Kidney (tissue), 14 donors: ENCODE measurements around the gene TSC22D3. TPM values are rescaled to one million over a fixed set of nuclear protein-coding genes. Genes with fewer than 3 reads are reported as not detected.
A peak's percentile ranks its signal among the peaks of the same experiment; 100 is the strongest.

ENCODE experiments used
- DNase-seq, 5 donors: peaks; one replicate each; pipeline ENCODE4 v3.0.0-alpha.2; 2013 to 2020
- FAIRE-seq: peaks from 2 replicates; lab custom pipeline; 2012; peaks lifted over from hg19 to GRCh38; lab: Jason Lieb, UNC
- H3K27ac ChIP-seq, 2 donors: one replicate each; pipeline ENCODE4 v1.7.0; 2013; ENCODE audit warnings: low read depth in 2 of 2, low read length in 2 of 2, inconsistent platforms in 1 of 2
- H3K27me3 ChIP-seq: one replicate; pipeline ENCODE4 v1.7.1; 2013; ENCODE audit warnings: low read length, inconsistent platforms; ENCODE audit not compliant: control insufficient read depth, insufficient read depth
- H3K36me3 ChIP-seq, 3 donors: one replicate each; pipeline versions ENCODE4 v1.7.0 to v1.7.1; 2013; ENCODE audit warnings: low read length in 3 of 3, control low read depth in 1 of 3, inconsistent platforms in 1 of 3; ENCODE audit not compliant: insufficient read depth in 3 of 3, control insufficient read depth in 2 of 3
- H3K4me1 ChIP-seq, 3 donors: one replicate each; pipeline versions ENCODE4 v1.7.0 to v1.7.1; 2013; ENCODE audit warnings: low read length in 3 of 3, inconsistent platforms in 1 of 3, low read depth in 1 of 3; ENCODE audit not compliant: control insufficient read depth in 2 of 3, insufficient read depth in 2 of 3
- H3K4me3 ChIP-seq, 3 donors: one replicate each; pipeline versions ENCODE4 v1.7.0 to v1.8.1; 2013; ENCODE audit warnings: low read length in 3 of 3, control low read depth in 1 of 3, inconsistent platforms in 1 of 3
- H3K9ac ChIP-seq, 3 donors: one replicate each; pipeline versions ENCODE4 v1.7.0 to v1.7.1; 2013; ENCODE audit warnings: low read length in 3 of 3, control low read depth in 1 of 3, inconsistent platforms in 1 of 3
- H3K9me3 ChIP-seq, 3 donors: one replicate each; pipeline versions ENCODE4 v1.7.0 to v1.7.1; 2013; ENCODE audit warnings: low read length in 3 of 3, control low read depth in 1 of 3, inconsistent platforms in 1 of 3; ENCODE audit not compliant: control insufficient read depth in 2 of 3, insufficient read depth in 1 of 3
- intact Hi-C: fragments of 100-400 bp; cut with DNase I; formaldehyde crosslinking; loops from one replicate; pipeline ENCODE4 v1.11.1; 2022
- polyA plus RNA-seq: library from polyadenylated mRNA; stranded (reverse); fragments of 350-450 nt; fragmentation: Illumina TruSeq; extraction: RNeasy Lipid Tissue Mini Kit (QIAGEN cat#74804); gene quantifications from one replicate; pipeline ENCODE4 v1.2.3, GENCODE V29; 2014; ENCODE audit warnings: low read depth, low replicate concordance; ENCODE audit not compliant: insufficient read depth
- total RNA-seq: library from RNA; stranded (reverse); fragmentation: NEBNext Ultra II Directional; extraction: Animal tissue kit (Norgen Biotek cat#: 25700); gene quantifications from one replicate; pipeline ENCODE4 v1.2.1, GENCODE V29; 2021
- TF ChIP-seq, protein P1 (sequence below): IDR thresholded peaks from 3 replicates; pipeline ENCODE4 v1.5.1; 2012; ENCODE audit warnings: mild to moderate bottlenecking, moderate library complexity, borderline replicate concordance; ENCODE audit not compliant: insufficient read depth; ENCODE audit errors: extremely low read depth
- donor health status: control.
- donor health status: control.
- donor health status: control.
- donor health status: control.
- donor health status: control.
- donor health status: DM: yes; HTN: yes; CAD: no.
- donor health status: Normal renal cell carcinoma (clear cell type).

Gene TSC22D3
- total and polyA plus RNA-seq, 2 donors from 2014 or later: 160 to 320 TPM

DNA sequence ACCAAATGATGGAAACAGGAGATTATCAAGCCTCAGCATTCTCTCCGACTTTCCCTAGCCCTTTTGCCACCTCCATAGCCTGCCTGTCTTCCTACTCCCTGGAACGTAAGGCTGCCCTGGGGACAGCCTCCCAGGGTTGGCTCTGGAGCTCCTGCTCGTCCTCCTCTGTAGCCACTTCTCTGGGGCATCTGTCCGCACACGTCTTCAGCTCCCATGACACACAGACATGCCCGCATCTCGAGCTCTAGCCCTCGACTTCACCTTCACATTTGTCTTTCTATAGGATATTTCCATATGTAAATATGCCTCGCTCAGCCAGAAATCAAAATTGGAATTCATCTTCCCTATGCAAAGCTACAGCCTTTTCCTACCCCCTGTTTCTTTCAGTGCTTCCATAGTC, 67.7 kb downstream of the TSC22D3 start:
- Histone ChIP-seq H3K27me3 (no peaks in the 10 kb centered on the region), H3K4me1 (peaks cover 0 to 8% (median 7%) of the 10 kb centered on the region in 3 donors), H3K36me3 (no peaks in the 10 kb centered on the region), H3K9ac (no peak overlapping the region), H3K9me3 (no peaks in the 10 kb centered on the region), H3K4me3 (no peak overlapping the region), H3K27ac (no peak overlapping the region)
- TF ChIP-seq, protein P1, sequence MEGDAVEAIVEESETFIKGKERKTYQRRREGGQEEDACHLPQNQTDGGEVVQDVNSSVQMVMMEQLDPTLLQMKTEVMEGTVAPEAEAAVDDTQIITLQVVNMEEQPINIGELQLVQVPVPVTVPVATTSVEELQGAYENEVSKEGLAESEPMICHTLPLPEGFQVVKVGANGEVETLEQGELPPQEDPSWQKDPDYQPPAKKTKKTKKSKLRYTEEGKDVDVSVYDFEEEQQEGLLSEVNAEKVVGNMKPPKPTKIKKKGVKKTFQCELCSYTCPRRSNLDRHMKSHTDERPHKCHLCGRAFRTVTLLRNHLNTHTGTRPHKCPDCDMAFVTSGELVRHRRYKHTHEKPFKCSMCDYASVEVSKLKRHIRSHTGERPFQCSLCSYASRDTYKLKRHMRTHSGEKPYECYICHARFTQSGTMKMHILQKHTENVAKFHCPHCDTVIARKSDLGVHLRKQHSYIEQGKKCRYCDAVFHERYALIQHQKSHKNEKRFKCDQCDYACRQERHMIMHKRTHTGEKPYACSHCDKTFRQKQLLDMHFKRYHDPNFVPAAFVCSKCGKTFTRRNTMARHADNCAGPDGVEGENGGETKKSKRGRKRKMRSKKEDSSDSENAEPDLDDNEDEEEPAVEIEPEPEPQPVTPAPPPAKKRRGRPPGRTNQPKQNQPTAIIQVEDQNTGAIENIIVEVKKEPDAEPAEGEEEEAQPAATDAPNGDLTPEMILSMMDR: no peak
- peak in 1 of 5 donors; percentile 5 for DNase-seq
- FAIRE-seq: no peak
- intact Hi-C loops: no loop called here

DNA sequence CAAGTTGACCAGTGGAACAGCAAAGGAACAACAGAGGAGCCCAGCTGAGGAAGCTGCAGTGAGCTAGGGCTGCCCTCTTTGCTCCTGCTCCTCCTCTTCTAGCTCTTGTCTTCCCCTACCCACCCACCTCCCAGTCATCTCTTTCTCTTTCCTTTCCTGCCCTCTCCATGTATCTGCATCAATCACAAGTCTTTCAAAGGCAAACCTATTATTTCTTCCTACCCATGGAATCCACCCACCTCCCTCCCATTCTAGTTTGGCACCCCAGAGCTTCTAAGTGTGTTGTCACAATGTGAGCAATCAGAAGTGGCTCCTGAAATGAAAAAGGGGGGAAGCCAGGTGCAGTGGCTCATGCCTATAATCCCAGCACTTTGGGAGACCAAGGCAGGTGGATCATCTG, 69.3 kb downstream of the TSC22D3 start:
- no peak overlapping the region for H3K4me3 ChIP-seq
- H3K36me3 ChIP-seq: no peaks in the 10 kb centered on the region
- H3K27me3 ChIP-seq: no peaks in the 10 kb centered on the region
- no peaks in the 10 kb centered on the region for H3K9me3 ChIP-seq
- peak in 1 of 5 donors; percentile 5 for DNase-seq
- TF ChIP-seq, protein P1: no peak
- intact Hi-C loops: no loop called here
- FAIRE-seq: no peak
- H3K9ac ChIP-seq: no peak overlapping the region
- peaks cover 0 to 8% (median 8%) of the 10 kb centered on the region in 3 donors for H3K4me1 ChIP-seq
- H3K27ac ChIP-seq: no peak overlapping the region

DNA sequence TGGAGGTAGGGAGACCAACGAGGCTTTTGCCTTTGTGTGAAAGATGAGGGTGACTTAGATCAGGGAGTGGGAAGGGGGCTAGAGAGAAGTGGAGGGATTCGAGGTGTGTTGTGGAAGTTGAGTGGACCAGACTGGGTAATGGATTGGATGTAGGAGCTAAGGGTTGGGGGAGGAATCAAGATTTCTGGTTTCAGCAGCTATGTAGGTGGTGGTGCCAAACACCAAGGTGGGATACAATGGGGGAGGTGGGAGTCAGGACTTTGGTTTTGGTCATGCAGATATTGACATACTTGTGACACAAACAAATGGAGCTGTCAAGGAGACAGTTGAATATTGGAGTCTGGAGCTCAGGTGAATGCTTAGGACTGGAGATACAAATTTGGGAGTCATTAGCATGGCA, 71.0 kb downstream of the TSC22D3 start:
- Histone ChIP-seq H3K4me1 (peaks cover 0 to 11% (median 8%) of the 10 kb centered on the region in 3 donors), H3K27ac (peak overlapping the region; percentile 20 to 74), H3K4me3 (peak overlapping the region in 1 of 3 donors; percentile 3), H3K27me3 (no peaks in the 10 kb centered on the region), H3K9me3 (no peaks in the 10 kb centered on the region), H3K36me3 (no peaks in the 10 kb centered on the region), H3K9ac (no peak overlapping the region)
- no peak for FAIRE-seq
- TF ChIP-seq, protein P1: no peak
- DNase-seq: no peak
- intact Hi-C loops: no loop called here

DNA sequence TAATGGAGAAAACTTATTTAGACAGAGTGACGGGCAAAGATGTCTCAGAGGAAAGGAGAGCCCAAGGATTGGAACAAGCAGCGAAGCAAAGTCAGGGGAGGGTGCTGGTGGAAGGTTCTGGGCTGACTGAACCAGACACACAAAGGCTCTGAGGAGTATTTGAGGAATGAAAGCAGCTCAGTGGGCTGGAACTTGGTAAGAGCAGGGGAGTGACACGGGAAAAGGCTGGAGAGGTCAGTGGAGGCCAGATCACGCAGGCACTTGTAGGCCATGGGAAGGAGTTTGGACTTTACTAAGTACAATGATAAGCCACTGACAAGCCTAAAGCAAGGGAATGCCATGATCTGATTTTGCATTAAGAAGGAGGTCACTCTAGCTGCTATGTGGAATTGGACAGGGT, 71.4 kb downstream of the TSC22D3 start:
- intact Hi-C loops: no loop called here
- peak overlapping the region in 1 of 3 donors; percentile 34 for H3K9ac ChIP-seq
- no peaks in the 10 kb centered on the region for H3K36me3 ChIP-seq
- no peak overlapping the region for H3K4me3 ChIP-seq
- TF ChIP-seq, protein P1: no peak
- DNase-seq: peak in 1 of 5 donors; percentile 30
- peak overlapping the region; percentile 20 to 74 for H3K27ac ChIP-seq
- no peak for FAIRE-seq
- H3K9me3 ChIP-seq: no peaks in the 10 kb centered on the region
- no peaks in the 10 kb centered on the region for H3K27me3 ChIP-seq
- peaks cover 0 to 11% (median 8%) of the 10 kb centered on the region in 3 donors for H3K4me1 ChIP-seq
